ENCODE data around the gene PPARGC1A.

DNA sequence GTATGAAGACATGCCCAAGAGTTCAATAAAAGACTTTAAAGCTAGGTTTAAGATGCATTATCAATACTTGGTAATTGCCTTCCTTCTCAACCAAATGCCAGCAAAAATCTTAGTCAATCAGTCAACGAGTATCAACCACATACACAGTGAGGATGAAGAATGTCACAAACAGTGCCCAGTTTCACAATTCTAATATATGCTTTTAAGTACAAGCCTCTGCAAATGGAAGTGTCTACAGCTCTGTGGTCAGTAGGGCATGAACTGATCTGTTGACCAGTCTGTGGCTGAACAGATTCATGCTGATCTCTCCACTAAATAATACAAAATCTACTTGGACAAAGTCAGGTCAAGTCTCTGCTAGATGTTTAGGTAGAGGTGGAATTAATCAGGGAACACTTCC lies 27.9 kb downstream of the PPARGC1A start:
- TF ChIP-seq, protein P1, sequence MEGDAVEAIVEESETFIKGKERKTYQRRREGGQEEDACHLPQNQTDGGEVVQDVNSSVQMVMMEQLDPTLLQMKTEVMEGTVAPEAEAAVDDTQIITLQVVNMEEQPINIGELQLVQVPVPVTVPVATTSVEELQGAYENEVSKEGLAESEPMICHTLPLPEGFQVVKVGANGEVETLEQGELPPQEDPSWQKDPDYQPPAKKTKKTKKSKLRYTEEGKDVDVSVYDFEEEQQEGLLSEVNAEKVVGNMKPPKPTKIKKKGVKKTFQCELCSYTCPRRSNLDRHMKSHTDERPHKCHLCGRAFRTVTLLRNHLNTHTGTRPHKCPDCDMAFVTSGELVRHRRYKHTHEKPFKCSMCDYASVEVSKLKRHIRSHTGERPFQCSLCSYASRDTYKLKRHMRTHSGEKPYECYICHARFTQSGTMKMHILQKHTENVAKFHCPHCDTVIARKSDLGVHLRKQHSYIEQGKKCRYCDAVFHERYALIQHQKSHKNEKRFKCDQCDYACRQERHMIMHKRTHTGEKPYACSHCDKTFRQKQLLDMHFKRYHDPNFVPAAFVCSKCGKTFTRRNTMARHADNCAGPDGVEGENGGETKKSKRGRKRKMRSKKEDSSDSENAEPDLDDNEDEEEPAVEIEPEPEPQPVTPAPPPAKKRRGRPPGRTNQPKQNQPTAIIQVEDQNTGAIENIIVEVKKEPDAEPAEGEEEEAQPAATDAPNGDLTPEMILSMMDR (IDR thresholded peaks at IDR 0.05; ENCODE audit: low read depth, low read length, missing input control), result no peak
- TF ChIP-seq, protein P2, sequence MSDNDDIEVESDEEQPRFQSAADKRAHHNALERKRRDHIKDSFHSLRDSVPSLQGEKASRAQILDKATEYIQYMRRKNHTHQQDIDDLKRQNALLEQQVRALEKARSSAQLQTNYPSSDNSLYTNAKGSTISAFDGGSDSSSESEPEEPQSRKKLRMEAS (IDR thresholded peaks at IDR 0.05), result no peak
- TF ChIP-seq, protein P3, sequence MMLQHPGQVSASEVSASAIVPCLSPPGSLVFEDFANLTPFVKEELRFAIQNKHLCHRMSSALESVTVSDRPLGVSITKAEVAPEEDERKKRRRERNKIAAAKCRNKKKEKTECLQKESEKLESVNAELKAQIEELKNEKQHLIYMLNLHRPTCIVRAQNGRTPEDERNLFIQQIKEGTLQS (IDR thresholded peaks at IDR 0.05), result no peak

Measured in liver (tissue), 3 donors.